Stimulated activated CD8-positive, alpha-beta memory T cell treated with anti-CD3 and anti-CD28 coated beads, Interleukin-7, amount 100 ng/mL, for 48 hours (primary cell): ENCODE measurements around the gene TIMM13.

Experiments
- DNase-seq, 2 donors: peaks; one replicate each; pipeline ENCODE4 v3.0.0-alpha.2; 2020; ENCODE audit warnings: low read depth in 1 of 2; ENCODE audit errors: extremely low read depth in 1 of 2

The TIMM13 gene

DNA sequence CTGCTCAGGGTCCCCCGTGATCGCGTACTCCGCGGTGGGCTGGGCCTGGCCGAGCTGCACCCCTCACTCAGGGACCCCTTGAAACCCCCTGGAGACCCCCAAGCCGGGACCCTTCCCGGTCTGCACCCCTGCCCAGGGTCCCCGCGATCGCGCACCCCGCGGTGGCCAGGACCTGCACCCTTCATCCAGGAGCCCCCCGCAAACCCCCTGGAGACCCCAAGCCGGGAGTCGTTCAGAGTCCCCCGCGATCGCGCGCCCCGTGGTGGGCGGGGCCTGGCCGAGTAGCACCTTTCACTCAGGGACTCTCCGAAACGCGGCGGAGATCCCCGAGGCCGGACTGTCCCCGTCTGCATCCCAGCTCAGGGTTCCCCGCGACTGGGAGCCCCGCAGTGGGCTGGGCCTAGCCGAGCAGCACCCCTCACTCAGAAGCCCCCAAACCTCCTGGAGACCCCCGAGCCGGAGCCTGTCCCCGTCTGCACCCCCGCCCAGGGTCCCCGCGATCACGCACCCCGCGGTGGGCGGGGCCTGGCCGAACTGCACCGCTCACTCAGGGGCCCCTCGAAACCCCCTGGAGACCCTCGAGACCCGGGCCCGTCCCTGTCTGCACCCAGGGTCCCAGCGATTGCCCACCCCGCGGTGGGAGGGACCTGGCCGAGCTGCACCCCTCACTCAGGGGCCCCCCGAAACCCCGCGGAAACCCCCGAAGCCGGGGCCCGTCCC is 28.6 kb upstream of the TIMM13 start:
- DNase-seq: peak in 1 of 2 donors; percentile 40

- no peak for DNase-seq
These were observed 27.8 kb upstream of the TIMM13 start for GRCh38 chr19:2454962-2455850.

- no peak for DNase-seq
These were observed 27.0 kb upstream of the TIMM13 start for GRCh38 chr19:2454199-2454961.

GRCh38 chr19:2453431-2454025 is 26.1 kb upstream of the TIMM13 start:
- no peak for DNase-seq

DNA sequence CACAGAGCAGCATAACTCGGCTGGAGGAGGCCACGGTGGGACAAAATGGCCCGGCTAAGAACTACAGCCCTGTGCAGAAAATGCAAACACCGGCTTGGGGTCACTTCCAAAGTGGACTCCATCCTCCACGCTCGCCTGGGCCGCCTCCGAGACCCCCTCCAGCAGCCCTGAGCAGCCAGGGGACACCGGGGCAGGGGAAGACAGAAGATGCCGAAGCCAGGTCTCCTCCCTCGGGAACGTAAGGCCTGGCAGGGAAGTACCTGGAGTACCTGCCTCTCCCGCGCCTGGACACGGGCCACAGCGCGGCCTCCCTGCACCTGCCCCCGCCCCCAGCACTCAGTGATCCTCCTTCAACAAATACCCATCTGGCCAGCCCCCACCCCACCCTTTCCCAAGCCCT is 24.4 kb upstream of the TIMM13 start:
- no peak for DNase-seq

DNA sequence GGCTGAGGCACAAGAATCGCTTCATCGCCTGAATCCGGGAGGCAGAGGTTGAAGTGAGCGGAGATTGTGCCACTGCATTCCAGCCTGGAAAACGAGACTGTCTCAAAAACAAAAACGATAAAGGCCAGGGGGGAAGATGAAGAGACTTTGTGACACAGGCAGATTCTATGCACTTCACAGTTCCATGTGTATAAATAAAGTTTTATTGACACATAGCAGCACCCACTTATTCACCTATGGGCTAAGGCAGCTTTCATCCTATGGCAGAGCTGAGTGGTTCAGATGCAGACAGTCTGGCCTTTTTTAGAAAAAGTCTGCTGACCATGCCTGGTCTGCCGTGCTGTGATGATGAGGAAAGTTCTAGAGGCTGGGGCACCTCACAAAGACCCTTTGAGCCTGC is 23.8 kb upstream of the TIMM13 start:
- no peak for DNase-seq

DNA sequence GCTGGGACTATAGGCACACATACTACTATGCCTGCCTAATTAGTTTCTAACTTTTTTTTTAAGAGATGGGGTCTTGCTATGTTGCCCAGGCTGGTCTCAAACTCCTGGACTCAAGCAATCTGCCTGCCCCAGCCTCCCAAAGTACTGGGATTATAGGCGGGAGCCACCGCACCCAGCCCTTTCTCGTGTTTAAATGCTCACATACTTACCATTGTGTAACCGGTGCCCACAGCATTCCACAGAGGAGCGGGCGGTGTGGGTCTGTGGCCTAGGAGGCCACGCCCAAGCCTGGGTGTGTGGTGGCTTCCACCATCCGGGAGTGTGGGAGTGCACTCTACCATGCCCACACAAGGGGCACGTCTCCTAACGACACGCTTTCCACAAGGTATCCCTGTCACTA is 21.6 kb upstream of the TIMM13 start:
- no peak for DNase-seq

- DNase-seq: no peak
These were observed 19.0 kb upstream of the TIMM13 start for GRCh38 chr19:2446381-2446780.

GRCh38 chr19:2444251-2445002 is 17.0 kb upstream of the TIMM13 start:
- no peak for DNase-seq

GRCh38 chr19:2443785-2444182 is 16.4 kb upstream of the TIMM13 start:
- no peak for DNase-seq

DNA sequence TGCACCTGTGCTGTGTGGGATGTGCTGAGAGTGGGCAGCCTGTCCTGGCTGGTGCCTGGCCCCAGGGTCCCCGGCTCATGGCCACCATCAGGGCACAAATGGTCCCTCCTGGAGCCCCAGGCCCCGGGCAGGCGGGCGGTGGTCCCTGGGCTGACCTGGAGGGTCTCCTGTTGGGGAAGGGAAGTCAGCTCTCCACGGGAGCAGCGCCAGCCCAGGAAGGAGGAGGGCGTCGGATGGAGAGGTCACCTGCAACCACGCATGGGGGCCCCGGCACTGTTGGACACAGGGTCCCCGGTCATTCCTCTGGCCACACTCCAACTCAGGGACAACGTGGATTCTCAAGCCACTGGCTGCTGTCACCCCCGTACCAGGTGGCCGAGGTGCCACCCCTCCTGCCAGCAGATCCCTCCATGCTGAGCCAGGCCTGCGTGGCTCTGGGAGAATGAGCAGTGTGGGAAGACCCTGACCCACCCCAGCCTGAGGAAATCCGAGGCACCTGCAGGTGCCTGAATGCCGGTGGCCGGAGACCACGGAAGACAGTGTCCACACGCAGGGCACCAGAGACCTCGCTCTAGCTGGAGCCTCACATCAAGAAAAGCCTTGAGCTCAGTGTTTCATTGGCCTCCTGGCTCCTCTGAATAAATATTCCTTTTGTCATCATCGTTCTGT is 15.9 kb upstream of the TIMM13 start:
- no peak for DNase-seq

GRCh38 chr19:2441096-2441752 is 13.8 kb upstream of the TIMM13 start:
- DNase-seq: no peak

- DNase-seq: no peak
These were observed 13.1 kb upstream of the TIMM13 start for GRCh38 chr19:2440515-2440914.

- no peak for DNase-seq
These were observed 10.8 kb upstream of the TIMM13 start for GRCh38 chr19:2438178-2438577.

- DNase-seq: no peak
These were observed 9.5 kb upstream of the TIMM13 start for GRCh38 chr19:2436926-2437325.

GRCh38 chr19:2436384-2436783 is 9.0 kb upstream of the TIMM13 start:
- DNase-seq: no peak

GRCh38 chr19:2434721-2435265 is 7.4 kb upstream of the TIMM13 start:
- DNase-seq: no peak

DNA sequence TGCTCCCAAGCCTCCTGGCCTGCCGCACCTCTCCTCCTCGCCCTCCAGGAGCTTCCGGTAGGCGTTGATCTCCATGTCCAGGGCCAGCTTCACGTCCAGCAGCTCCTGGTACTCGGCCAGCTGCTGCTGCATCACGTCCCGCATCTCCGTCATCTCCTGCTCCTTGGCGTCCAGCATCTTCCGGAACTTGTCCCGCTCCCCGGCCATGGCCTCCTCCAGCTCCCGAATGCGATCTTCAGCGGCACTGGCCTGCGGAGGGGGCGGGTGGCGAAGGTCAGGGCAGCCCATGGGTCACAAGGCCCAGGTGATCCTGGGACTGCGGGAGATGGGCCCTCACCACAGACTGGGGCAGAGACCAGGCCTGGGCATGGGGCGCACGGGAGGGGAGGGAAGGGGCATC is 6.9 kb upstream of the TIMM13 start:
- DNase-seq: no peak

GRCh38 chr19:2433854-2434253 is 6.5 kb upstream of the TIMM13 start:
- DNase-seq: no peak
